ENCODE data around the gene RAD51B.

DNA sequence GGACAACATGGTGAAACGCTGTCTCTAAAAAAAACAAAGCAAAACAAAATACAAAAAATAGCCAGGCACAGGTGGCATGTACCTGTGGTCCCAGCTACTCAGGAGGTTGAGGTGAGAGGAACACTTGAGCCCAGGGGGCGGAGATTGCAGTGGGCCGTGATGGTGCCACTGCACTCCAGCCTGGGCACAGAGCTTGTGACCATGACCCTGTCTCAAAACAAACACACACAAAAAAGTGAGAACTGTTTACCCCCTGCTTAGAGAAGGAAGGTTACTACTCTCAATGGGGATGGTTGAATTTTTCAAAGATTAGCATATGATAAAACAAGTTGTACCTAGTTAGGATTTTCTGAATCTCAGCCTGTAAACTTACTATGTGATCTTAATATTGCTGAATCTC lies 905.3 kb downstream of the RAD51B start:
- TF ChIP-seq, protein P1, sequence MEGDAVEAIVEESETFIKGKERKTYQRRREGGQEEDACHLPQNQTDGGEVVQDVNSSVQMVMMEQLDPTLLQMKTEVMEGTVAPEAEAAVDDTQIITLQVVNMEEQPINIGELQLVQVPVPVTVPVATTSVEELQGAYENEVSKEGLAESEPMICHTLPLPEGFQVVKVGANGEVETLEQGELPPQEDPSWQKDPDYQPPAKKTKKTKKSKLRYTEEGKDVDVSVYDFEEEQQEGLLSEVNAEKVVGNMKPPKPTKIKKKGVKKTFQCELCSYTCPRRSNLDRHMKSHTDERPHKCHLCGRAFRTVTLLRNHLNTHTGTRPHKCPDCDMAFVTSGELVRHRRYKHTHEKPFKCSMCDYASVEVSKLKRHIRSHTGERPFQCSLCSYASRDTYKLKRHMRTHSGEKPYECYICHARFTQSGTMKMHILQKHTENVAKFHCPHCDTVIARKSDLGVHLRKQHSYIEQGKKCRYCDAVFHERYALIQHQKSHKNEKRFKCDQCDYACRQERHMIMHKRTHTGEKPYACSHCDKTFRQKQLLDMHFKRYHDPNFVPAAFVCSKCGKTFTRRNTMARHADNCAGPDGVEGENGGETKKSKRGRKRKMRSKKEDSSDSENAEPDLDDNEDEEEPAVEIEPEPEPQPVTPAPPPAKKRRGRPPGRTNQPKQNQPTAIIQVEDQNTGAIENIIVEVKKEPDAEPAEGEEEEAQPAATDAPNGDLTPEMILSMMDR (conservative IDR thresholded peaks at IDR 0.05 in 1 of 2, IDR thresholded peaks at IDR 0.05 in 1 of 2; ENCODE audit: low read depth in 1 of 2, low read length in 2 of 2): no peak
- TF ChIP-seq EZH2 (IDR thresholded peaks at IDR 0.05; ENCODE audit: low read length, missing control alignments): no peak
